HCT116 (cell line): ENCODE measurements around the gene ZXDC.

Experiments used
- CEBPB ChIP-seq: IDR thresholded peaks from 2 replicates; pipeline ENCODE4 v1.6.1; 2012; ENCODE audit warnings: low read depth
- CTCF ChIP-seq, 3 experiments: fragments of 200-600 bp in 1 of 3; sonication (generic) in 1 of 3; IDR thresholded peaks in 2 of 3; conservative IDR thresholded peaks in 1 of 3; 2 replicates each; pipeline ENCODE4 v1.5.1; 2012 to 2017; ENCODE audit warnings: low read depth in 2 of 3, low read length in 2 of 3, antibody characterized with exemption in 1 of 3, borderline replicate concordance in 1 of 3, control low read depth in 1 of 3, mild to moderate bottlenecking in 1 of 3, mixed read lengths in 1 of 3, mixed run types in 1 of 3, moderate library complexity in 1 of 3; ENCODE audit not compliant: insufficient read depth in 1 of 3
- POLR2A ChIP-seq: IDR thresholded peaks from 2 replicates; pipeline ENCODE4 v1.7.0; 2011; ENCODE audit warnings: borderline replicate concordance; ENCODE audit not compliant: insufficient read depth, insufficient read length; ENCODE audit errors: extremely low read depth
- YY1 ChIP-seq: IDR thresholded peaks from 2 replicates; pipeline ENCODE4 v1.6.1; 2011; ENCODE audit warnings: low read length, low read depth, moderate library complexity, mild to moderate bottlenecking; ENCODE audit not compliant: insufficient replicate concordance; ENCODE audit errors: extremely low read depth

DNA sequence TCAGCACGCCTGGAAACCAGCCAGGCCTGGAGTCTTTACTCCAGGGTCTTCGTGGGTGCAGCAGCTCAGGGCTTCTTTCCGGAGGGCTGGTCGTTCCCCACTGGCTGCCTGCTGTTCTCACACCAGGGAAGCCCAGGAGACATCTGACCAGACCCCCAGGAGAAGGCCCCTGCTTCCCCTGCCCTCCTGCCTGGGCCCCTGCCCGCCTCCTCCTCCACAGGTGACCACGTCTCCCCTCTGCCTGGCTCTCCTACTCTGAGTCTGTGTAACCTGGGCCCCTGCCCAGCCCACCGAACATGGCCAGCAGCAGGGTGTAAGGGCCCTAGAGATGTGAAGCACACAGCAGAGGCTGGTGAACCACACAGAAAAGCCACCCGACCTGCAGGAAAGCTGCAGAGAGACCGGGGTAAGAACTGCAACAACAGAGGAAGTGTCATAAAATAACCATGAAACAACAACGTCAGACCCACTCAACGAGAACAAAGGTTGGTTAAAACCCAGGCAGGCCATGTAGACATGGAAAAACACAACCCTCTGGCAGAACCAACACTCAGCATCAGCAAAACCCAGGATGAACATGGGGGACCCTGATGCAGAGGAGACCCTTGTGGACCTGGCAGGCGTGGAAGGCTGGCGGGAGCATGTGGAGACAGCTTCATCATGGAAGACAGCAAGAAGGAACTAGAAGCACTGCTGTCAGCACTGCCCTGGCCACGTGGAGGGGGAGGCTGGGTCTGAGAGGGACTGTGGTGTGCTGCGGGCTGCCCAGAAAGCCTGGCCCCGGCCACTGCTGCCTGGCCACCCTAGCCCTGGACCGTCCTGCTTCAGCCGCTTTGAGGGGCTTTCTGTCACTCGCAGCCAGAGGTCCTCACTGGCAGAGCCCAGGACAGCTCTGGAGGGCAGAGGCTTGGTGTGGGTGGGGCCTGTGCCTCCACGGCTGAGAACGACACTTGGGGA is 21.5 kb upstream of the ZXDC start:
- TF ChIP-seq CTCF (IDR thresholded peaks at IDR 0.05 in 2 of 3, conservative IDR thresholded peaks at IDR 0.05 in 1 of 3; ENCODE audit: borderline replicate concordance in 1 of 3, insufficient read depth in 1 of 3, low read depth in 2 of 3, low read length in 2 of 3) = no peak
- TF ChIP-seq YY1 = no peak
- no peak for TF ChIP-seq CEBPB
- TF ChIP-seq POLR2A = no peak
